GM12891 (cell line): ENCODE data around the gene CHRNA3.

Source experiments
- PAX5 ChIP-seq: IDR thresholded peaks from 2 replicates; pipeline ENCODE4 v1.6.1; 2011; ENCODE audit warnings: low read length, moderate library complexity, mild to moderate bottlenecking; ENCODE audit not compliant: insufficient read depth, severe bottlenecking
- POLR2A ChIP-seq: IDR thresholded peaks from 2 replicates; pipeline ENCODE4 v1.6.1; 2011; ENCODE audit warnings: low read depth, low read length, control low read depth
- POLR2AphosphoS5 ChIP-seq: IDR thresholded peaks from 2 replicates; pipeline ENCODE4 v1.6.1; 2011; ENCODE audit warnings: low read depth, low read length, control low read depth
- POU2F2 ChIP-seq: IDR thresholded peaks from 2 replicates; pipeline ENCODE4 v1.6.1; 2011; ENCODE audit warnings: low read depth, mild to moderate bottlenecking, control low read depth, low read length, moderate library complexity
- SPI1 ChIP-seq: IDR thresholded peaks from 2 replicates; pipeline ENCODE4 v1.6.1; 2011; ENCODE audit warnings: low read depth, low read length, control low read depth
- TAF1 ChIP-seq: IDR thresholded peaks from 2 replicates; pipeline ENCODE4 v1.6.1; 2011; ENCODE audit warnings: low read depth, low read length, control low read depth

- TF ChIP-seq POLR2A = no peak
- TF ChIP-seq SPI1 = no peak
- TF ChIP-seq POLR2AphosphoS5 = no peak
- TF ChIP-seq PAX5 = no peak
- no peak for TF ChIP-seq TAF1
- TF ChIP-seq POU2F2 = no peak
These were observed 13.7 kb upstream of the CHRNA3 start for GRCh38 chr15:78634210-78635145.
